Right renal pelvis (tissue), 4 donors: ENCODE results near the gene UPF2. TPM values are rescaled to one million over a fixed set of nuclear protein-coding genes. Genes with fewer than 3 reads are reported as not detected.
"Not testable (repeated sequence)": the region's sequence is repeated elsewhere in the genome, so short reads cannot be mapped to it uniquely, and the experiment has no call there.

Experiments used
- DNase-seq, 4 donors: peaks; one replicate each; pipeline ENCODE4 v3.0.0-alpha.2; 2013; ENCODE audit warnings: low read depth in 4 of 4, low spot score in 3 of 4, missing footprints in 1 of 4
- polyA plus RNA-seq, 4 donors: library from polyadenylated mRNA; unstranded; fragments of 120-200 nt; gene quantifications; one replicate each; pipeline ENCODE4 v1.2.1, GENCODE V29; 2013; ENCODE audit not compliant: insufficient read length in 4 of 4

UPF2 gene
- polyA plus RNA-seq, 4 donors: 32.0 to 41.0 (median 37.8) TPM

DNA sequence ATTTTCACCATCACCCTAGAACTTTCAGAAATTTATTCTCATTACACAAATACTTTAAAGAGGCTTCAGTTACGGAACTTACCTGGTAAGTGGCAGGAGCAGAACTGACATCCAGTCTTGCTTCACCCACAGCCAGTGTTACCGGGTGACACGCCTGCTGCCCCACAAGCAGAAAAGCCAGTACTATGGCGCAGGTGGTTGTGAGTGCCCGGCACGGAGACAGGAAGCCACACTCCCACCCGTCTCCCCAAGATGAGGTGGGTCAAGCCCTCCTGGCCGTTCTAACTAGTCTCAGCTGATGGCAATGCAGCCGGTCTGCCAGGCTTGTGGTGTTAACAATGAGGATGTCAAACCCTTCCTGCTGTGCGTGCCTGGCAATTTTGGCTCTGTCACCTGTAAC, 132.5 kb downstream of the UPF2 start:
- DNase-seq: no peak

GRCh38 chr10:11909618-11910017, 133.0 kb downstream of the UPF2 start:
- DNase-seq: no peak

DNA sequence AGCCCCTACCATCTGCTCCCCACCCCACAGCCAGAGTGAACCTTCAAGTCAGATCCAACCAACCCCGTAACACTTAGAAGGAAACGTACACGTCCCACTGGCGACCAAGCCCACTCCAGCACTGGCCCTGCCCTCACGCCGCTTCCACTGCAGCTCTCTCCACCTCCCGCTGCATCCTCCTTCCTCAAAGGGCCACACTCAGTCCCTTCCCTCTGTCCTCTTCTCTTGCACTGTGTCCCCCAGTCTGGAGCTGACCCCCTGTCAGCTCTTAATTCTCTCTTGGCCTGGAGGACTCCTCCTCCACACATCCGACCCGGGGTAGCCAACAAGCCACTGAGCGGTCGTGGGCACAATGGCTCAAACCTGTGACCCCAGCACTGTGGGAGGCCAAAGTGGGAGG, 133.6 kb downstream of the UPF2 start:
- no peak for DNase-seq

- no peak for DNase-seq
Measured at GRCh38 chr10:11908536-11908935, 134.1 kb downstream of the UPF2 start.

- no peak for DNase-seq
Measured at GRCh38 chr10:11907914-11908313, 134.7 kb downstream of the UPF2 start.

- DNase-seq: no peak
Measured at GRCh38 chr10:11906714-11907113, 135.9 kb downstream of the UPF2 start.

- DNase-seq: no peak
Measured at GRCh38 chr10:11902646-11903045, 140.0 kb downstream of the UPF2 start.

- DNase-seq: no peak
Measured at GRCh38 chr10:11901833-11902475, 140.7 kb downstream of the UPF2 start.

DNA sequence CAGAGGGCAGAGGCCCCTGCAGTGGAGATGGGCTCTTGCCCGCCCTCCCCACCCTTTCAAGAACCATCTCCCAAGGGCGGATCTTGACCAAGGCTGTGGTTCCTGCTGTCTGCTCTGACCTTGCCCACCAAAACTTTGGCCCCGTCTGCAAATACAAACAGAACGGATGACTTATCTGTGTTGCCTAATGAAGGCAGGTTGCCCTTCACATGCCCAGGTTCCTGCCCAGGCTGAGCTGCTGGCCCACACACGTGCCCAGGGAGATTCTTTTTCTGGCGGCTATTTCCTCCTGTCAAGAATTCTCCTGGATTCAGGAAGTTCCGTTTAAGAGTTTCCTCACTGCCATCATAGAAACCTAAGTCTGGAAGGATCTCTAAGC, 141.2 kb downstream of the UPF2 start:
- no peak for DNase-seq

DNA sequence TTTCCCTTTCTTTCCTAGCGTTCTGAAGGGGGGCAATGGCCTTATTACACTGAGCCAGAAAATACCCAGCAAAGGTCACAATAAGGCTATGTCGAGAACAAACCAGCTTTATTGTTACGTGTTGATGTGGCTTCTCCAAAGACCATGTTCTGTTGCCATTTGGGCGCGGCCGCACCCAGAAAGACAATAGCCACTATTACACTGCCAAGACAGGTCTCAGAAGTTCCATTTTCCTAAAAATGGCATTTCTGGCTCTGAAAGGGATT, 141.6 kb downstream of the UPF2 start:
- DNase-seq: no peak

- no peak for DNase-seq
Measured at GRCh38 chr10:11899067-11899876, 143.3 kb downstream of the UPF2 start.

- no peak for DNase-seq
Measured at GRCh38 chr10:11898372-11899066, 144.1 kb downstream of the UPF2 start.

DNA sequence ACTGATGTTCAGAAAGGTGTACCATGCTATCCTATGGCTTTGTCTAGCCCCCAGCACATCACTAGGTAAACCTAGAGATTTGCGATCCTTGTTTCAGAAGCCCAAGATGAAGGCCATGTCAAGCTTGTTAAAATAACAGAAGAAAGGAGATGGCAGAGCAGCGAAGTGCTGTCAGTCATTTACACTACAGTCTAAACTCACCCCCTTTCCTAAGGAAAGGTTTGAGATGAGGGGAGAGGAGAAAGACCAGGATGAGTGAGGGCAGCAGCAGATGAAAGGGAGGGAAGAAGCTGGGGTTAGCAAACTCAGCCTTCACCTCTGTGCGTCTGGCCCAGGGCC, 144.6 kb downstream of the UPF2 start:
- no peak for DNase-seq

DNA sequence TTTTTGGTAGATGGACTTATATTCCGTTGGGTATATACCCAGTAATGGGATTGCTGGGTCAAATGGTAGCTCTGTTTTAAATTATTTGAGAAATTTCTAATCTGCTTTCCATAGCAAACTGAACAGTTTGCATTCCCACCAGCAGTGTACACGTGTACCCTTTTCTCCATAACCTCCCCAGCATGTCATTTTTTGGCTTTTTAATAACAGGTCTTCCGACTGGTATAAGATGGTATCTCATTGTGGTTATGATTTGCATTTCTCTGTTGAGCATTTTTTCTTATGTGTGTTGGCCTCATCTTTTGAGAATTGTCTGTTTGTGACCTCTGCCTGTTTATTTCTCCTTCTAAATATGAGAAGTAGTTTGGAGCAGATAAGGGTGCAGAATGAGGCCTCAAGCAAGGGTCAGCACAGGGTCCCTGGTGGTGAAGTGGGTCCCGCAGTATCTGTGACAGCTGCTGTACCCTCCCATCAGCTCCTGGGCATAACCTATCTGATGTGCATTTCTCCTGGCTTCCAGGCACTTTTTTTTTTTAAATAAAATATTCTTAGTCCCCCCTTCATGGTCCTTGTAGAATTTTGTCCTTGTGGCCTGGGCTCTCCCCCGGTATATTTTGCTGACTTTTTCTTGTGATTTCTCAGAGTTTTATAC, 145.9 kb downstream of the UPF2 start:
- DNase-seq: no peak

DNA sequence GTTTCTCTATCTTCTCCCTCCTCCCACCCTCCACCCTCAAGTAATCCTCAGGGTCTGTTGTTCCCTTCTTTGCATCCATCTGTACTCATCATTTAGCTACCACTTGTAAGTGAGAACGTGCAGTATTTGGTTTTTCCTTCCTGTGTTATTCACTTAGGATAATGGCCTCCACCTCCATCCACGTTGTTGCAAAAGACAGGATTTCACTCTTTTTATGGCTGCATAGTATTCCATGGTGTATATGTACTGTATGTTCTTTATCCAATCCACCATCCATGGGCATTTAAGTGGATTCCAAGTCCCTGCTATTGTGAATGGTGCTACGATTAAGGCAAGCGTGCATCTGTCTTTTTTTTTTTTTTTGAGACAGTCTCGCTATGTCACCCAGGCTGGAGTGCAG, 147.0 kb downstream of the UPF2 start:
- no peak for DNase-seq

DNA sequence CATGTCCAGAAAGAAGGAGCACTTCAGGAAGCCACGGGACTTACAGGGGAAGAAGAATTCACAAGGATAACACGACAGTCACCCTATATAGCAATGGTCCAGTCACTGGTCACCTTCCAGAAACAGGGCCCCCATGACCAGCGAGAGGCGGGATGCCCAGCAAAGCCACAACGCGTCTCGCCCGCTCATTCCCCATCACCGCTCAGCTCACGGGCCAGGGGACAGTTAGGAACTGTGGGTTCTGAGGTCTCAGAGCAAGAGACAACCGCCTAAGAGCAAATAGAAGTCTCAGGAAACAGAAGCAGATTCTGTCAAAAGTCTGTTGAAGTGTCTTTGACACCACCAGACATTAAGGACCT, 147.5 kb downstream of the UPF2 start:
- no peak for DNase-seq

DNA sequence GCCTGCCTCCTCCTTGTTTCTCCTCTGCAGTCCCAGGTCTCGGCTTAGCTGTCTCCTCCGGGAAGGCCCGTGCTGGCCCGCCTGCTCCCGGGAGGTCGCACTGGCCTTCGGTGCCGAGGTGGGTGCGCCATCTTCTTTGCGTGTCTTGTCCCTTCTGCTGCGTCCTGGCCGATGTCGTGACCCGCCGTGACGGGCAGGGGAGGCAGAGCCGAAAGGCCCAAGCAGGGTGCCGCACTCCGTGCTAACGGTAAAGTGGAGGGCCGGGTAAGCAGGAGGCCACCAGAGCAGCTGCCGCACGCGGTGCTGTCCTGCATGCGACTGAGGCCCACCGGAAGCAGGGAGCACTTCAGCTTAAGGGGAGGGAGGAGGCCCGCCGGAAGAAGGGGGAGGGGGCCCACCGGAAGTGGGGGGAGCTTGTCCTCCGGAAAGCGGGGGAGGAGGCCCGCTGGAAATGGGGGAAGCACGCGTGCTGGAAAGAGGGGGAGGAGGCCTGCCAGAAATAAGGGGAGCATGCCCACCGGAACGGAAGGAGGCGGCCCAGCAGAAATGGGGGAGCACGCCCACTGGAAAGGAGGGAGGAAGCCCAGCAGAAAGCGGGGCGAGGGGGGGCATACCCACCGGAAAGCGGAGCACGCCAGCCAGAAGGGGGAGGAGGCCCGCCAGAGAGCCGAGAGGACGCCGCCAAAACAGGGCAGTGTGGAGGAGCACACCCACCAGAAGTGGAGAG, 148.1 kb downstream of the UPF2 start:
- no peak for DNase-seq

GRCh38 chr10:11893749-11894278, 148.8 kb downstream of the UPF2 start:
- no peak for DNase-seq

DNA sequence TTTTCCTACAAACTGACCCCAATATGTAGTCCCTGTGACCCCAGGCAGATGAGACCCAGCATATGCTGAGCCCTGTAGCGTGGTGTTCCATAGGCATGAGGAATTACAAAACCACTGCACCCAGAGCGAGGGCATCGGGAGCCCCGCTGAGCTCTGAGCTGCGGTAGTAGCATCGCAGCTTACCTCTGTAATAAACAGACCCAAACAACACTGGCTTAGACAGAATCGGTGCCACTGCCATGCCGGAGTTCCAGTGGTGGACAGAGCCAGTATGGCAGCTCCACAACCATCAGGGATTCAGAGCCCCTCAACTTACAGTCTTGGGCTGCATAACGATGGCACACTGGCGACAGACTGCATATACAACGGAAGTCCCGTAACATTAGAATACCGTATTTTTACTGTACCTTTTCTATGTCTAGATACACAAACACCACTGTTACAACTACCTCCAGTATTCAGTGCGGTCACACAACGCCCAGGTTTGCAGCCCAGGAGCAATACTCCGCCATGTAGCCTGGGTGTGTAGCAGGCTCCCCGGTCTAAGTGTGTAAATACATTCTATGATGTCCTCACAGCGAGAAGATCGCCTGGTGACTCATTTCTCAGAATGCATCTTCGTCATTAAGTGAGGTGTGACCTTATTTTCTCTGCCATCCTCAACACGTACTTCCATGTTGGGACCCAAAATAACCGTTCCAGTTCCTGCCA, 150.7 kb downstream of the UPF2 start:
- DNase-seq: no peak

- DNase-seq: not testable (repeated sequence)
Measured at GRCh38 chr10:11889263-11889662, 153.3 kb downstream of the UPF2 start.
